ENCODE measurements around the gene SEMA4G. TPM values are rescaled to one million over a fixed set of nuclear protein-coding genes. Genes with fewer than 3 reads are reported as not detected.

The SEMA4G gene
- polyA plus RNA-seq, 2 of the 4 experiments (the other 2 are of a cell fraction) = 13.5 to 17.4 TPM

DNA sequence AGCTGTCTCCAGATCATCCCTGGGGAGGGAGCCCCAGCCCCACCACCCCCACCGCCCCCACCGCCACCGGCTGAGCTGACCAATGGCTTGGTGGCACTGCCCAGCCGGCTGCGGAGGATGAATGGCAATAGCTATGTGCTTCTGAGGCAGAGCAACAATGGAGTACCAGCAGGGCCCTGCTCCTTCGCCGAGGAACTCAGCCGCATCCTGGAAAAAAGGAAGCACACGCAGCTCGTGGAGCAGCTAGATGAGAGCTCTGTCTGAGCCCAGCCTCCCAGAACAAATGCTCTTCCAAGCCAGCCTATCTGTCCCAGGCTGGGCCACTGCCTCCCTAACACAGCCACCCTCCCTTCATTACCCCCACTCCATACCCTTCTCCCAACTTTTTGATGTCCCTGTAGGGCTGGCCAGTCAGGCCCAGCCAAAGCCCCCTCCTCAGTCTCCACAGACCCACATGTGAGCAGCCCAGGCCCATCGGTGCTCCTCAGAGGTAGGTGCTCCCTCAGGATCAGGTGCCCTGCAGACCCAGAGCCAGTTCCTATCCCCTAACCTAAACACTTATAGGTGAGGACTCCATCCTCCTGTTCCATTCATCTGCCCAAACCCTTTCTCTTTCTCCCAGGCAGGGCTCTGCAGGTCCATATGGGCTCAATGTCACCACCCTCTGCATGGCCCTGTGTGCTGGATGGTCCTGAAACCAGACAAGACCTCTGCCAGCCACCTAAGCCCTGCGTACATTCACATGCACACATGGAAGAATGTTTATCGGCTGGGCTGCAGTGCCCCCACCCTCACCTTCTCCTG, 14.8 kb downstream of the SEMA4G start:
- Histone ChIP-seq H3K4me3 (no peak overlapping the region), H3K4me2 (no peak overlapping the region), H3K27ac (no peak overlapping the region), H3K4me1 (peaks cover 25% of the 10 kb centered on the region), H3K9me3 (no peaks in the 10 kb centered on the region)
- no peak for ATAC-seq
- POLR2A ChIA-PET = no interaction called here
- DNase-seq (ENCODE audit: low read depth in 1 of 2, low spot score in 1 of 2) = no peak
- no peak for FAIRE-seq
- WGBS (ENCODE audit: missing lambda C conversion rate) = 87% methylated on average over 12 of the region's 13 CpGs
- CTCF ChIA-PET = interaction anchor here (0.6 to 25.8 kb wide), 6 partner anchors 10 to 33 kb away, joined by 3 to 608 read pairs (median 8); partner anchors contain the start of gene LZTS2
- TF ChIP-seq CTCF (IDR thresholded peaks at IDR 0.05) = no peak
- no peak for TF ChIP-seq CEBPB (IDR thresholded peaks at IDR 0.05)
- no peak for TF ChIP-seq MYC (IDR thresholded peaks at IDR 0.05; ENCODE audit: borderline replicate concordance, low read length)
- no peak for TF ChIP-seq POLR2AphosphoS2 (conservative IDR thresholded peaks at IDR 0.05; ENCODE audit: low read length)
- TF ChIP-seq KDM1A (IDR thresholded peaks at IDR 0.05; ENCODE audit: low read depth) = no peak
- TF ChIP-seq HEYL (CRISPR knock-in tag; IDR thresholded peaks at IDR 0.05) = no peak
- TF ChIP-seq FOSB (CRISPR knock-in tag; IDR thresholded peaks at IDR 0.05) = no peak
- no peak for TF ChIP-seq EHMT2 (IDR thresholded peaks at IDR 0.05; ENCODE audit: low read depth)

DNA sequence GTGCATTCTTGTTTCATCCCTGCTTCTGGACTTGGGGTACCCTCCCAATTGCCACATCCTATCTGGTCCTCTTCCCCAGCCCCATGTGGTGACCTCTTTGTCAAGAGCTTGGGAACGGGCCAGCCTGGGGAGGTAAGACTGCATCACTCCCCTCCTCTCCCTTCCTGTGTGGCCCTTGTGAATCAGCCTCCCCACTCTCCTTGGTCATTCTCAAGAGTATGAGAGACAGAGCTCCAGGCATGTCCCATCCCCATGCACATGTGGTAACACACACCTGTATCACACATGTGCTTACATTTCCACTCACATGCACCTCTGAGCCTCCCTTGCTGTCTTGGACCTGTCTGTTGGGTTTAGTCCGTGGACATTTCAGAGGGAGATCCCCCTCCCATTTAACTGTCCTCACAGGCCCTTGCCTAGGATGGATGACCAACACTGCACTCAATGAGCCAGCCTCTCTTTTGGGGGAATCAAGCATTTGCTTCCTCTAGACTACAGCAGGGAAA, 15.4 kb downstream of the SEMA4G start:
- no peaks in the 10 kb centered on the region for H3K9me3 ChIP-seq
- TF ChIP-seq POLR2AphosphoS2 (conservative IDR thresholded peaks at IDR 0.05; ENCODE audit: low read length) (no peak), CHD2 (IDR thresholded peaks at IDR 0.05; ENCODE audit: low read length, partially characterized antibody) (no peak), EHMT2 (IDR thresholded peaks at IDR 0.05; ENCODE audit: low read depth) (no peak), SREBF2 (IDR thresholded peaks at IDR 0.05) (no peak), KDM1A (IDR thresholded peaks at IDR 0.05; ENCODE audit: low read depth) (no peak), ESRRA (IDR thresholded peaks at IDR 0.05; ENCODE audit: borderline replicate concordance, low read length) (no peak), NR3C1 (IDR thresholded peaks at IDR 0.05) (no peak), ATOH8 (CRISPR knock-in tag; IDR thresholded peaks at IDR 0.05; ENCODE audit: low read depth) (no peak), ZC3H11A (IDR thresholded peaks at IDR 0.05) (no peak)
- TF ChIP-seq, protein P1, sequence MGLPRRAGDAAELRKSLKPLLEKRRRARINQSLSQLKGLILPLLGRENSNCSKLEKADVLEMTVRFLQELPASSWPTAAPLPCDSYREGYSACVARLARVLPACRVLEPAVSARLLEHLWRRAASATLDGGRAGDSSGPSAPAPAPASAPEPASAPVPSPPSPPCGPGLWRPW (IDR thresholded peaks at IDR 0.05) = no peak
- no peak for DNase-seq (ENCODE audit: low read depth in 1 of 2, low spot score in 1 of 2)
- WGBS (ENCODE audit: missing lambda C conversion rate) = 90% methylated on average over 2 of the region's 2 CpGs
- FAIRE-seq = no peak
- CTCF ChIA-PET = interaction anchor here (1.0 to 25.8 kb wide), 8 partner anchors 10 to 65 kb away, joined by 3 to 608 read pairs (median 8); partner anchors contain the start of genes LZTS2 and SEMA4G
- peaks cover 31% of the 10 kb centered on the region for H3K4me1 ChIP-seq
- ATAC-seq = no peak
- POLR2A ChIA-PET = no interaction called here
- no peak overlapping the region for H3K27ac ChIP-seq
- no peak overlapping the region for H3K4me3 ChIP-seq
- H3K4me2 ChIP-seq = no peak overlapping the region

- 70% methylated on average over 5 of the region's 5 CpGs for WGBS (ENCODE audit: missing lambda C conversion rate)
- CTCF ChIA-PET = interaction anchor here (1.0 to 25.8 kb wide), 8 partner anchors 9 to 65 kb away, joined by 3 to 608 read pairs (median 8); partner anchors contain the start of genes LZTS2 and SEMA4G
- FAIRE-seq = no peak
- TF ChIP-seq HDAC2 (IDR thresholded peaks at IDR 0.05) (no peak), BCL3 (IDR thresholded peaks at IDR 0.05) (no peak), RNF2 (IDR thresholded peaks at IDR 0.05; ENCODE audit: borderline replicate concordance, low read depth) (no peak), NR3C1 (IDR thresholded peaks at IDR 0.05) (no peak), RARB (CRISPR knock-in tag; IDR thresholded peaks at IDR 0.05) (no peak), ZC3H11A (IDR thresholded peaks at IDR 0.05) (no peak), CBX2 (IDR thresholded peaks at IDR 0.05; ENCODE audit: borderline replicate concordance, low read depth) (no peak), KDM1A (IDR thresholded peaks at IDR 0.05; ENCODE audit: low read depth) (no peak), CHD2 (IDR thresholded peaks at IDR 0.05; ENCODE audit: low read length, partially characterized antibody) (no peak), FOSL2 (IDR thresholded peaks at IDR 0.05) (no peak), FOSL2 (CRISPR knock-in tag; IDR thresholded peaks at IDR 0.05) (no peak), HOXA7 (CRISPR knock-in tag; IDR thresholded peaks at IDR 0.05) (no peak), EP300 (IDR thresholded peaks at IDR 0.05) (no peak)
- TF ChIP-seq, protein P2, sequence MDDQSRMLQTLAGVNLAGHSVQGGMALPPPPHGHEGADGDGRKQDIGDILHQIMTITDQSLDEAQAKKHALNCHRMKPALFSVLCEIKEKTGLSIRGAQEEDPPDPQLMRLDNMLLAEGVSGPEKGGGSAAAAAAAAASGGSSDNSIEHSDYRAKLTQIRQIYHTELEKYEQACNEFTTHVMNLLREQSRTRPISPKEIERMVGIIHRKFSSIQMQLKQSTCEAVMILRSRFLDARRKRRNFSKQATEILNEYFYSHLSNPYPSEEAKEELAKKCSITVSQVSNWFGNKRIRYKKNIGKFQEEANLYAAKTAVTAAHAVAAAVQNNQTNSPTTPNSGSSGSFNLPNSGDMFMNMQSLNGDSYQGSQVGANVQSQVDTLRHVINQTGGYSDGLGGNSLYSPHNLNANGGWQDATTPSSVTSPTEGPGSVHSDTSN (IDR thresholded peaks at IDR 0.05) = no peak
- TF ChIP-seq, protein P1 (IDR thresholded peaks at IDR 0.05) = no peak
Measured at GRCh38 chr10:100985336-100985735, 16.0 kb downstream of the SEMA4G start.

More at GRCh38 chr10:100985336-100985735, 16.0 kb downstream of the SEMA4G start:
- no peaks in the 10 kb centered on the region for H3K9me3 ChIP-seq
- POLR2A ChIA-PET = no interaction called here
- peak overlapping the region; percentile 96; the same call in 1 of the 3 replicates for H3K4me2 ChIP-seq
- H3K4me3 ChIP-seq = no peak overlapping the region
- peaks cover 31% of the 10 kb centered on the region for H3K4me1 ChIP-seq
- no peak for DNase-seq (ENCODE audit: low read depth in 1 of 2, low spot score in 1 of 2)
- no peak overlapping the region for H3K27ac ChIP-seq
- ATAC-seq = no peak

All from A549 (cell line).